Neural progenitor cell (in vitro differentiated cells): ENCODE data around the gene TBC1D4. TPM values are rescaled to one million over a fixed set of nuclear protein-coding genes. Genes with fewer than 3 reads are reported as not detected.

Experiments
- DNase-seq: peaks from one replicate; pipeline ENCODE4 v3.0.0-alpha.2; 2016; ENCODE audit warnings: low spot score
- H2AFZ ChIP-seq: fragments of 200-600 bp; sonication (generic); replicated peaks from 2 replicates; pipeline ENCODE4 v1.6.1; 2016; ENCODE audit warnings: antibody characterized with exemption
- H3F3A ChIP-seq: fragments of 200-600 bp; sonication (generic); 2 replicates; pipeline ENCODE4 v1.6.1; 2016; ENCODE audit warnings: antibody characterized with exemption, low read depth
- H3K27ac ChIP-seq: fragments of 200-600 bp; sonication (generic); 2 replicates; pipeline ENCODE4 v1.5.1; 2016; ENCODE audit warnings: mild to moderate bottlenecking
- H3K27me3 ChIP-seq: fragments of 200-600 bp; sonication (generic); 2 replicates; pipeline ENCODE4 v1.6.1; 2016; ENCODE audit warnings: mild to moderate bottlenecking, moderate library complexity
- H3K36me3 ChIP-seq: fragments of 200-600 bp; sonication (generic); 2 replicates; pipeline ENCODE4 v1.5.1; 2016
- H3K4me1 ChIP-seq: fragments of 200-600 bp; sonication (generic); 2 replicates; pipeline ENCODE4 v1.6.1; 2016; ENCODE audit warnings: mixed run types
- H3K4me2 ChIP-seq: fragments of 200-600 bp; sonication (generic); 2 replicates; pipeline ENCODE4 v1.6.1; 2016
- H3K4me3 ChIP-seq: fragments of 200-600 bp; sonication (generic); 2 replicates; pipeline ENCODE4 v1.5.1; 2016
- H3K79me2 ChIP-seq: fragments of 200-600 bp; sonication (generic); 2 replicates; pipeline ENCODE4 v1.6.1; 2016; ENCODE audit warnings: low read depth
- H3K9ac ChIP-seq: fragments of 200-600 bp; sonication (generic); 2 replicates; pipeline ENCODE4 v1.6.1; 2016
- H3K9me3 ChIP-seq: fragments of 200-600 bp; sonication (generic); 2 replicates; pipeline ENCODE4 v1.5.1; 2016; ENCODE audit warnings: low read depth
- H4K20me1 ChIP-seq: fragments of 200-600 bp; sonication (generic); 2 replicates; pipeline ENCODE4 v1.6.1; 2016; ENCODE audit warnings: low read depth
- H3K27ac Mint-ChIP-seq: 3 replicates; pipeline ENCODE4 v1.8.0; 2021; ENCODE audit warnings: mixed read lengths
- H3K27me3 Mint-ChIP-seq: 2 replicates; pipeline ENCODE4 v1.8.0; 2022; ENCODE audit warnings: low read depth, mild to moderate bottlenecking, inconsistent platforms, moderate library complexity, mixed read lengths; ENCODE audit not compliant: insufficient read depth
- H3K36me3 Mint-ChIP-seq: 3 replicates; pipeline ENCODE4 v1.8.0; 2021; ENCODE audit warnings: mixed read lengths
- H3K4me1 Mint-ChIP-seq: 3 replicates; pipeline ENCODE4 v1.8.0; 2021; ENCODE audit warnings: mixed read lengths
- H3K4me3 Mint-ChIP-seq: 3 replicates; pipeline ENCODE4 v1.8.0; 2021; ENCODE audit warnings: mild to moderate bottlenecking, moderate library complexity, mixed read lengths
- H3K9me3 Mint-ChIP-seq: 3 replicates; pipeline ENCODE4 v1.8.0; 2020; ENCODE audit warnings: mixed read lengths
- EZH2 ChIP-seq: fragments of 200-600 bp; sonication (generic); IDR thresholded peaks from 2 replicates; pipeline ENCODE4 v1.6.1; 2017; ENCODE audit warnings: antibody characterized with exemption, mild to moderate bottlenecking, moderate library complexity
- EZH2phosphoT487 ChIP-seq: fragments of 200-600 bp; sonication (generic); IDR thresholded peaks from 2 replicates; pipeline ENCODE4 v1.6.1; 2017; ENCODE audit warnings: antibody characterized with exemption
- total RNA-seq: library from RNA; depleted of rRNA; stranded (reverse); fragments of >200 nt; gene quantifications from 2 replicates; pipeline ENCODE4 v1.2.3, GENCODE V29; 2015; ENCODE audit warnings: low replicate concordance
- TF ChIP-seq, protein P1 (sequence below): fragments of 200-600 bp; sonication (generic); IDR thresholded peaks from 2 replicates; pipeline ENCODE4 v1.5.1; 2017; ENCODE audit warnings: antibody characterized with exemption, mild to moderate bottlenecking

TBC1D4 gene
- total RNA-seq, 1 donor from 2014 or later = 14.3 TPM

- TF ChIP-seq EZH2 (no peak), EZH2phosphoT487 (no peak)
- TF ChIP-seq, protein P1, sequence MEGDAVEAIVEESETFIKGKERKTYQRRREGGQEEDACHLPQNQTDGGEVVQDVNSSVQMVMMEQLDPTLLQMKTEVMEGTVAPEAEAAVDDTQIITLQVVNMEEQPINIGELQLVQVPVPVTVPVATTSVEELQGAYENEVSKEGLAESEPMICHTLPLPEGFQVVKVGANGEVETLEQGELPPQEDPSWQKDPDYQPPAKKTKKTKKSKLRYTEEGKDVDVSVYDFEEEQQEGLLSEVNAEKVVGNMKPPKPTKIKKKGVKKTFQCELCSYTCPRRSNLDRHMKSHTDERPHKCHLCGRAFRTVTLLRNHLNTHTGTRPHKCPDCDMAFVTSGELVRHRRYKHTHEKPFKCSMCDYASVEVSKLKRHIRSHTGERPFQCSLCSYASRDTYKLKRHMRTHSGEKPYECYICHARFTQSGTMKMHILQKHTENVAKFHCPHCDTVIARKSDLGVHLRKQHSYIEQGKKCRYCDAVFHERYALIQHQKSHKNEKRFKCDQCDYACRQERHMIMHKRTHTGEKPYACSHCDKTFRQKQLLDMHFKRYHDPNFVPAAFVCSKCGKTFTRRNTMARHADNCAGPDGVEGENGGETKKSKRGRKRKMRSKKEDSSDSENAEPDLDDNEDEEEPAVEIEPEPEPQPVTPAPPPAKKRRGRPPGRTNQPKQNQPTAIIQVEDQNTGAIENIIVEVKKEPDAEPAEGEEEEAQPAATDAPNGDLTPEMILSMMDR = no peak
- no peak overlapping the region for H3K4me3 Mint-ChIP-seq
These were observed 151.2 kb downstream of the TBC1D4 start for GRCh38 chr13:75330770-75331169.

DNA sequence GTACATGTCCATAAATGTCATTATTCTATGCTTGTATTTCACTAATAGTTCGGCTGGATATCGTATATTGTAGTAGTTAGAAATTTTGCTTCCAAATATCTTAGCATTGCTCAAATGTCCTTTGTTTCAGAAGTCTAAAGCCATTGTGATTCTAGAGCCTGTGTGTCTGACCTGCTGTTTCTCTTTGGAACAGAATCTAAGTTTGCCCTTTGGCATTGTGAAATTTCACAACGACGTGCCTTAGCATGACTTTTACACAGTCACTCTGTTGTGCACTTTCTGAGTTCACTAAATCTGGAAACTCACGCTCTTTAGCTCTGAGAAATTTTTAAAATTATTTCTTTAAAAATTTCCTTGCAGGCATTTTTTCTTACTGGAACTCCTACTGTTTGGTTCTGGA lies 152.2 kb downstream of the TBC1D4 start:
- peaks cover 2% of the 10 kb centered on the region for H3K4me1 Mint-ChIP-seq
- H3K4me1 ChIP-seq = peaks cover 17% of the 10 kb centered on the region
- no peak overlapping the region for H3K4me2 ChIP-seq
- H3K36me3 ChIP-seq = no peaks in the 10 kb centered on the region
- no peaks in the 10 kb centered on the region for H3K36me3 Mint-ChIP-seq
- no peaks in the 10 kb centered on the region for H3K27me3 Mint-ChIP-seq
- H3K27ac Mint-ChIP-seq = no peak overlapping the region
- H3F3A ChIP-seq = no peaks in the 10 kb centered on the region
- TF ChIP-seq, protein P1 = no peak
- no peak for TF ChIP-seq EZH2phosphoT487
- no peak for TF ChIP-seq EZH2
- DNase-seq = no peak
- H3K27me3 ChIP-seq = no peaks in the 10 kb centered on the region
- H3K4me3 Mint-ChIP-seq = no peak overlapping the region
- H3K9me3 ChIP-seq = no peaks in the 10 kb centered on the region
- peak overlapping the region; percentile 17 for H3K27ac ChIP-seq
- no peak overlapping the region for H2AFZ ChIP-seq
- no peaks in the 10 kb centered on the region for H3K9me3 Mint-ChIP-seq
- H3K79me2 ChIP-seq = no peaks in the 10 kb centered on the region
- no peaks in the 10 kb centered on the region for H4K20me1 ChIP-seq
- H3K4me3 ChIP-seq = no peak overlapping the region
- no peak overlapping the region for H3K9ac ChIP-seq

More at GRCh38 chr13:75330770-75331169, 151.2 kb downstream of the TBC1D4 start:
- no peaks in the 10 kb centered on the region for H3K36me3 ChIP-seq
- H3K9ac ChIP-seq = no peak overlapping the region
- H3K4me1 ChIP-seq = peaks cover 17% of the 10 kb centered on the region
- H3K4me3 ChIP-seq = no peak overlapping the region
- no peak for DNase-seq
- no peaks in the 10 kb centered on the region for H3K27me3 Mint-ChIP-seq
- H3K27me3 ChIP-seq = no peaks in the 10 kb centered on the region
- no peaks in the 10 kb centered on the region for H3F3A ChIP-seq
- no peak overlapping the region for H3K4me2 ChIP-seq
- H4K20me1 ChIP-seq = no peaks in the 10 kb centered on the region
- peaks cover 2% of the 10 kb centered on the region for H3K4me1 Mint-ChIP-seq
- H3K9me3 Mint-ChIP-seq = no peaks in the 10 kb centered on the region
- no peak overlapping the region for H3K27ac ChIP-seq
- H3K9me3 ChIP-seq = no peaks in the 10 kb centered on the region
- no peak overlapping the region for H3K27ac Mint-ChIP-seq
- H2AFZ ChIP-seq = no peak overlapping the region
- no peaks in the 10 kb centered on the region for H3K79me2 ChIP-seq
- peaks cover 4% of the 10 kb centered on the region for H3K36me3 Mint-ChIP-seq

DNA sequence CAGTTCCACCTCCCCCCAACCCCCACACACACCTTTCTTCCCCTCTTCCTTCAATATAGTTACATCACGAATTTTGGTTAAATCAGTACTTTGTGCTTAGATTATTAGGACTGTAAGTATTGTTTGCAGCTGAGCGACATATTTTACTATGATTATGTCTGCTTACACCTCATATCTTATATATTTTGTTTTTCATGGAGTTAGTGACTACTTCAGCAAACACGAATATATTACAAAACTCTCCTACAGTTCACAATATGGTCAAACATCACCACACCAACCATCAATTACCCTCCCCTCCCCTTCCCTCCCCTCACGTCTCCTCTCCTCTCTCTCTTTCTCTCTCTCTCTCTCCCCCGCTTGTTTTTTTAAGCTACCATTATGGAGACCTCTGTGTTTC lies 152.9 kb downstream of the TBC1D4 start:
- TF ChIP-seq, protein P1 = no peak
- H4K20me1 ChIP-seq = no peaks in the 10 kb centered on the region
- no peak overlapping the region for H3K4me3 ChIP-seq
- H3K27me3 Mint-ChIP-seq = no peaks in the 10 kb centered on the region
- no peak overlapping the region for H3K27ac ChIP-seq
- H3K36me3 ChIP-seq = no peaks in the 10 kb centered on the region
- no peaks in the 10 kb centered on the region for H3K9me3 Mint-ChIP-seq
- no peak overlapping the region for H2AFZ ChIP-seq
- H3K36me3 Mint-ChIP-seq = no peaks in the 10 kb centered on the region
- no peaks in the 10 kb centered on the region for H3K27me3 ChIP-seq
- DNase-seq = no peak
- H3K4me3 Mint-ChIP-seq = no peak overlapping the region
- H3F3A ChIP-seq = no peaks in the 10 kb centered on the region
- no peak overlapping the region for H3K4me2 ChIP-seq
- H3K9ac ChIP-seq = no peak overlapping the region
- H3K79me2 ChIP-seq = no peaks in the 10 kb centered on the region
- H3K4me1 Mint-ChIP-seq = peaks cover 2% of the 10 kb centered on the region
- no peaks in the 10 kb centered on the region for H3K9me3 ChIP-seq
- no peak overlapping the region for H3K27ac Mint-ChIP-seq
- peaks cover 17% of the 10 kb centered on the region for H3K4me1 ChIP-seq

DNA sequence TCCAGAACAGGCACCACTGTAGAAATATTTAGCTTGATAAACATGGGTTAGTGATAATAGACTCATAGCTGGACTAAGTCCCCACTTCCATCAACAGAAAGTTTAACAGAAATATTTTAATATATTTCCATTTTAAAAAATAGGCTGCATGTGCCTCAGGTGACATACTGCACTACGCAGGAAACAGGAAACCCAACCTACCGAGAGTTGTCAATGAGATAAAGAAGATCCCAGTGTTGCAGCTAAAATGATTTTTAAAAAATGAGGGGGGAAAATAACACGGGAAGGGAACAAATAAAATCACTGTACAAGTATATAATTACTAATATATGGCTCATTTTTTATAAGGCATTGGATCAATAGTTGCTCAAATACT lies 154.8 kb downstream of the TBC1D4 start:
- Mint-ChIP-seq H3K4me3 (no peak overlapping the region), H3K9me3 (no peaks in the 10 kb centered on the region), H3K36me3 (no peaks in the 10 kb centered on the region), H3K4me1 (peaks cover 2% of the 10 kb centered on the region), H3K27me3 (no peaks in the 10 kb centered on the region), H3K27ac (no peak overlapping the region)
- H2AFZ ChIP-seq = no peak overlapping the region
- H4K20me1 ChIP-seq = no peaks in the 10 kb centered on the region
- H3K4me2 ChIP-seq = no peak overlapping the region
- no peak for DNase-seq
- H3K79me2 ChIP-seq = no peaks in the 10 kb centered on the region
- no peak overlapping the region for H3K4me3 ChIP-seq
- TF ChIP-seq, protein P1 = no peak
- TF ChIP-seq EZH2 = no peak
- no peak for TF ChIP-seq EZH2phosphoT487
- H3K9ac ChIP-seq = no peak overlapping the region
- no peaks in the 10 kb centered on the region for H3K27me3 ChIP-seq
- H3K36me3 ChIP-seq = no peaks in the 10 kb centered on the region
- H3F3A ChIP-seq = no peaks in the 10 kb centered on the region
- H3K27ac ChIP-seq = no peak overlapping the region
- peaks cover 17% of the 10 kb centered on the region for H3K4me1 ChIP-seq
- H3K9me3 ChIP-seq = no peaks in the 10 kb centered on the region
